ENCODE measurements around the gene PACSIN2. TPM values are rescaled to one million over a fixed set of nuclear protein-coding genes. Genes with fewer than 3 reads are reported as not detected.

The PACSIN2 gene
- total RNA-seq, 1 donor from 2014 or later: 56.6 TPM

GRCh38 chr22:42841444-42841843, 173.5 kb downstream of the PACSIN2 start:
- no peak for TF ChIP-seq CTCF (IDR thresholded peaks at IDR 0.05; ENCODE audit: unreplicated experiment)
- no peak for DNase-seq (ENCODE audit: low spot score in 2 of 2, unreplicated experiment in 2 of 2)
- Mint-ChIP-seq H3K4me1 (no peaks in the 10 kb centered on the region), H3K36me3 (peaks cover 46% of the 10 kb centered on the region), H3K27me3 (ENCODE audit: low read depth) (no peaks in the 10 kb centered on the region), H3K4me3 (no peak overlapping the region), H3K27ac (no peak overlapping the region), H3K9me3 (no peaks in the 10 kb centered on the region)

DNA sequence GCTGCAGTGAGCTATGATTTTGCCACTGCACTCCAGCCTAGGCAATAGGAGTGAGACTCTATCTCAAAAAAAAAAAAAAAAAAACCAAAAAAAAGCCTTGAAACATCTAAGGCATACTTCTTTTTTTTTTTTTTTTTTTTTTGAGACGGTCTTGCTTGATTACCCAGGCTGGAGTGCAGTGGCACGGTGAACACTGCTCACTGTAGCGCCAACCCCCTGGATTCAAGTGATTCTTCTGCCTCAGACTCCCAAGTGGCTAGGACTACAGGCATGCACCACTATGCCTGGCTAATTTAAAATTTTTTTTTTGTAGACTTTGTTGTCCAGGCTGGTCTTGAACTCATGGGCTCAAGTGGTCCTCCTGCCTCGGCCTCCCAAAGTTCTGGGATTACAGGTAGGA, 177.4 kb downstream of the PACSIN2 start:
- TF ChIP-seq CTCF (IDR thresholded peaks at IDR 0.05; ENCODE audit: unreplicated experiment): no peak
- no peak for DNase-seq (ENCODE audit: low spot score in 2 of 2, unreplicated experiment in 2 of 2)
- H3K36me3 Mint-ChIP-seq: peaks cover 37% of the 10 kb centered on the region
- no peak overlapping the region for H3K4me3 Mint-ChIP-seq
- no peaks in the 10 kb centered on the region for H3K4me1 Mint-ChIP-seq
- H3K27ac Mint-ChIP-seq: no peak overlapping the region
- peaks cover 4% of the 10 kb centered on the region for H3K9me3 Mint-ChIP-seq
- H3K27me3 Mint-ChIP-seq (ENCODE audit: low read depth): no peaks in the 10 kb centered on the region

GRCh38 chr22:42836026-42836425, 178.9 kb downstream of the PACSIN2 start:
- peaks cover 4% of the 10 kb centered on the region for H3K9me3 Mint-ChIP-seq
- peaks cover 37% of the 10 kb centered on the region for H3K36me3 Mint-ChIP-seq
- TF ChIP-seq CTCF (IDR thresholded peaks at IDR 0.05; ENCODE audit: unreplicated experiment): no peak
- no peak for DNase-seq (ENCODE audit: low spot score in 2 of 2, unreplicated experiment in 2 of 2)
- no peaks in the 10 kb centered on the region for H3K4me1 Mint-ChIP-seq
- no peak overlapping the region for H3K27ac Mint-ChIP-seq
- no peak overlapping the region for H3K4me3 Mint-ChIP-seq
- no peaks in the 10 kb centered on the region for H3K27me3 Mint-ChIP-seq (ENCODE audit: low read depth)

DNA sequence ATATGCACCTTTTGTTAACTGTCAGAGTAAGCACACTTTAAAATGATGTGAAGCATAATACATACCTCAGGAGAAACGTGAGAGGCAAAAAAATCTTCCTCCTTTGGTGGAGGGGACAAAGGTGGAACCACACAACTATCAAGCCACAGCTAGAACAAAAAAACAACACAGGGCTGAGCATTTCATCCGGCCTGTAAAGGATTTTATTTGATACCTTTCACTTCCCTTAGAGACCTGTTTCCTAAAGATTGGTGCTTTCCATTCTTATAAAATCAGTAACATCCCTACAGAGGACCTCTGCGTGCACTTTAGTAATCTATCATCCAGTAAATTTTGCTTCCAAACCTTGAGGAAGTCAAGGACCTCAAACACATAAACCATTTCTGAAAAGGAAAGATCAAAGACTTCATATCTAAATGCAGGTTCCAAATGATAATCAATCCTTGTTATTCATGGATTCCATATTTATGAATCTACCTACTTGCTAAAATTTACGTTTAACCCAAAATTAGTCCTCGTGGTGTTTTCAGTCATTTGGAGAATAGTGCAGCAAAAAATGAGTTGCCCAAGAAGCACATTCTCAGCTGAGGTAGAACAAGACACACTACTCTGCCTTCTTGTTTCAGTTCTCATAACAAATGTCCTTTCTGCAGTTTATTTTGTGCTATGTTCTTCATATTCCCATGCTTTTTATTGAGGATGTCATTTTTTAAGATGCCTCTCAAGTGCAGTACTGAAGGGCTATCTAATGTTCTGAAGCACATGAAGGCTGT, 180.6 kb downstream of the PACSIN2 start:
- peaks cover 4% of the 10 kb centered on the region for H3K9me3 Mint-ChIP-seq
- H3K4me1 Mint-ChIP-seq: no peaks in the 10 kb centered on the region
- peaks cover 29% of the 10 kb centered on the region for H3K36me3 Mint-ChIP-seq
- H3K27me3 Mint-ChIP-seq (ENCODE audit: low read depth): no peaks in the 10 kb centered on the region
- TF ChIP-seq CTCF (IDR thresholded peaks at IDR 0.05; ENCODE audit: unreplicated experiment): no peak
- H3K27ac Mint-ChIP-seq: no peak overlapping the region
- DNase-seq (ENCODE audit: low spot score in 2 of 2, unreplicated experiment in 2 of 2): no peak
- H3K4me3 Mint-ChIP-seq: no peak overlapping the region

- Mint-ChIP-seq H3K4me3 (no peak overlapping the region), H3K27me3 (ENCODE audit: low read depth) (no peaks in the 10 kb centered on the region)
- no peak for TF ChIP-seq CTCF (IDR thresholded peaks at IDR 0.05; ENCODE audit: unreplicated experiment)
Observed at GRCh38 chr22:42833104-42833503, 181.8 kb downstream of the PACSIN2 start.

More at GRCh38 chr22:42833104-42833503, 181.8 kb downstream of the PACSIN2 start:
- DNase-seq (ENCODE audit: low spot score in 2 of 2, unreplicated experiment in 2 of 2): no peak
- H3K27ac Mint-ChIP-seq: no peak overlapping the region
- no peaks in the 10 kb centered on the region for H3K4me1 Mint-ChIP-seq
- peaks cover 33% of the 10 kb centered on the region for H3K36me3 Mint-ChIP-seq
- H3K9me3 Mint-ChIP-seq: peaks cover 4% of the 10 kb centered on the region

Measured in mesothelial cell of epicardium (in vitro differentiated cells).